Amniotic stem cell (primary cell): ENCODE data around the gene HRAS.

ENCODE experiments used
- DNase-seq: peaks from one replicate; lab custom pipeline; 2025; lab: John Stamatoyannopoulos, UW

HRAS gene

DNA sequence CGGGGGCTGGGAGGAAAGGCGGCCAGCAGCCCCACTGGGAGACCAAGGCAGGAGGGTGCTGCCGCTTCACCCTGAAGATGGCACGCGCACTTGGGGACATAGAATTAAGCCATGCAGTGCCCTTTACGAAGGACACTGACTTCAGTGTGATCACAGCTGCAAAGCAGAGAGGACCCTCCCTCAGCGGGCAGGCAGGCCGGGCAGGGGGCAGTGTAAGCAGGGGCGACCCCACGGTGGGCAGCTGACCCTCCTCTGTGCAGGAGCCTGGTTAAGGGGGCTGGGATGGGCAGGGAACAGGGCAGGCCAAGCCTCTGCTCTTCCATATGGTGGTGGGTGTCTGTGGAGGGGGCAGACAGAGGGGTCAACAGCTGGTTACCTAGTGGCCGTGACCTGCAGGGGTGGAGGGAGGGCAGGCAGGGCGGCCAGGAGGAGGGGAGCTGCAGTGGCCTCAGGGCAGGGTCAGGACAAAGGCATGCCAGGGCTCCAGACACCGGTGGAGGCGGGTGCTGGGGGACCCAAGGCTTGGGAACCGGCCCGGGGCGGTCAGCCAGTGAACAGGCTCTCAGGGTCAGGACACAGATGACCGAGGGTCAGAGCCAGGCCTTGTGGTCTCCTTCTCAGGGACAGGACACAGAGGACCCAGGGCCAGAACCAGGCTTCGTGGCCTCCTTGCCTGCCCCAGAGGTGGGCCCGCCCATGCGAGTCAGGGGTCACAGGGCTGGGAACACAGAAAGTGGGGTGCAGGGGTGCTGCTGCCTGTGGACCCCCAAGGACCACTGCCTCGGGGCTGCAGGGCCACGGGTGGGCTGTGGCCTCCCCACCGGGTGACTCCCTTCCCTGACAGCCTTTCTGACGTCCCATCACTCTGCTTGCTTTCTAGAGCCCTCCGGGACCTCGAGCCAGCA, 18.0 kb upstream of the HRAS start:
- DNase-seq, result no peak

- no peak for DNase-seq
Observed at GRCh38 chr11:551596-551995, 16.2 kb upstream of the HRAS start.

DNA sequence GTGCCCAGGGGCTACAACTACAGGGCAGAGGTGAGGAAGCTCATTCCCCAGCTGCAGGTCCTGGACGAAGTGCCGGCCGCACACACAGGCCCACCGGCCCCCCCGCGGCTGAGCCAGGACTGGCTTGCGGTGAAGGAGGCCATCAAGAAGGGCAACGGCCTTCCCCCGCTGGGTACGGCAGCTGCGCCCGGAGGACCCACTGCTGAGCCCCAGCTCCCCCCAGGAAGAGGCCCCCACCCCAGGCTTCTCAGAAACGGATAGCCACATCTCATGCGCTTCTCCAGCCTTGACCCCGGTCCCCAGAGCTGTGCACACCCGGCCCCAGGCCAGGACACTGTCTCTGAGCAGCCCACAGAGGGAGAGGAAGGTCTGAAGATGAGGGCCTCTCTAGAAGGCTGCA, 15.8 kb upstream of the HRAS start:
- no peak for DNase-seq

DNA sequence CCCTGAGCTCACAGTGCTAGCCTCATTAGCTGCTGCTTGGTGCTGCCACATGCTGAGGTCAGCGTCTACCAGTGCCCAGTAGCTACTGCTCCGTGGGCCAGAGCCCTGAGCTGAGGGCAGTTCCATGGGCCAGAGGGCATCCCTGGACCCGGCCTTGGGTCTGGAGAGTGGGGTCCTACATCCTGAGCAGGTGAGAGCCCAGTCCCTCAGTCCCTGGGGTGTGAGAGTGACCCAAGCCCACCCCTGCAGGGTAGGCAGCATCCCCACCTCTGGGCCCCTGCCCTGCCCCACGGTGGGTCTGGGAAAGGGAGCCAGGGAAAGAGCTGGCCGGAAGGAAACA, 15.3 kb upstream of the HRAS start:
- DNase-seq, result no peak

DNA sequence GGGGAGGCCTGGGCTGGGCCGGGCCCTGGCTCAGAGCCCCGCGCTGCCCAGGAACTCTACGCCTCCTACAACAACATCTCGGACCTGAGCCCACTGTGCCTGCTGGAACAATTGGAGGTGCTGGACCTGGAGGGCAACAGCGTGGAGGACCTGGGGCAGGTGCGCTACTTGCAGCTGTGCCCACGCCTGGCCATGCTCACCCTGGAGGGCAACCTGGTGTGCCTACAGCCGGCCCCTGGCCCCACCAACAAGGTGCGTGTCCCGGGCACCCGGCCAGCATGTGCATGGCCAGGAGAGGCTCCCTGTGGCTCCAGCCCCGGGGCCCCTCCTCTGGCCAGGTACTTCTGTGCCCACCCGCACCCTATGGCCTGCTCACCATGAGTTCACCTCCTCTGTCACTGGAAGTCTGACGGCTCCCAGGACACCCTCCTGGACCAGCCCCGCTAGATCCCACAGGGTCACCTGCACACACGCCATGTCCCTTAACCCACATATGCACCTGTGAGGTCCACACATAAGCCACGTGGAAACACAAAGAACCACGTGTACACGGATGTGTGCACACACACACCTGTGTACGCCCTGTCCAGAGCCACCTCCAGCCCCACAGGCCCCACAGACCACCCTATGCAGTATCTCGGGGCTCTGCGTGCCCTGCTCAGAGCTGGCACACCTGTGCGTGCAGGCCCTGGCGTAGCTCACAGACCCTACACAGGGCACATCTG, 14.8 kb upstream of the HRAS start:
- DNase-seq, result no peak

GRCh38 chr11:548700-549603, 13.6 kb upstream of the HRAS start:
- no peak for DNase-seq

GRCh38 chr11:545171-545570, 9.8 kb upstream of the HRAS start:
- no peak for DNase-seq

GRCh38 chr11:544817-545166, 9.4 kb upstream of the HRAS start:
- no peak for DNase-seq

DNA sequence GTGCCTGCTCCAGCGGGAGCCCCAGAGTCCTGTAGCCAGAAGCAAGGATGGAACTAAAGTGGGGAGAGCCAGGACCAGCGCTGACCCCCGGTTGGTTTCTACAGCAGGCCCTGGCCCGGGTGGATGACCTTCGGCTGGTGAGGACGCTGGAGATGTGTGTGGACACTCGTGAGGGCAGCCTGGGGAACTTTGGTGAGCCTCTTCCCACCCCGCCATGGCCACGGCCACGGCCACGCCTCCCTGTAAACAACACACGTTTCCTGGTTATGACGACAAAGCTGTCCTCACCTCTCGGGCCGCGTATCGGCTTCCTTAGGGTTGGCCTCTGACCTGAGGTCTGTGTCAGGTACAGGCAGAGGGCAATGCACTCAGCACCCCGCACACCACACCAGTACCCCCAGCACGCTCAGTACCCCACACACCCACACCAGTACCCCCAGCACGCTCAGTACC, 6.1 kb upstream of the HRAS start:
- no peak for DNase-seq

- DNase-seq, result no peak
Observed at GRCh38 chr11:540583-541432, 5.4 kb upstream of the HRAS start.

- DNase-seq, result no peak
Observed at GRCh38 chr11:539971-540481, 4.7 kb upstream of the HRAS start.

DNA sequence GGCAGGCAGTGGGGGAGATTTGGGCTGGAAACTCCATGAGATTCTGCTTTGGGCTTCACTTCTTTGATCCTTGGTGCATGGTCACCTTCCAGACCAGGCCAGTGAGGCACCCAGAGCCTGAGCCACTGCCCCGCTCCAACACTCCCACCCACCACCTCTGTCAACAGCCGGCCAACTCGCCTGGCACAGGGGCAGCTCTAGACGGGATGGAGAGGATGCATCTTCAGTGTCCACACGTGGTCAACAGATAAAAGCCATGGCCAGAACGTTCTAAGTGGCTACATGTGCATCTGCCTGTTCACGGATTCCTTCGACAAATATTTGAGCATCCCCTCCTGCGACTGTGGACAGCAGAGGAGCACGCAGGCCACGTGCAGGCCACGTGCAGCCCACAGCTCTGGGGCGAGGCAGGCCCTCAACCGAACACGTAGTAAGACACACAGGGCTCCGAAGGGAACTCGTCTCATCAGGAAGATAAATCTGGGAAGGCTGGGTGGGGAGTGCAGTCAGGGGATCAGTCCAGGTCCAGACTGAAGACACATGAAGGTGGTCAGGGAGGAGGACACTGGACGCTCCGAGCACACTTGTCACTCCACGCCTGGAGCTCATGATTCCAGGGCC, 3.2 kb upstream of the HRAS start:
- no peak for DNase-seq

GRCh38 chr11:537622-538430, 2.5 kb upstream of the HRAS start:
- no peak for DNase-seq

DNA sequence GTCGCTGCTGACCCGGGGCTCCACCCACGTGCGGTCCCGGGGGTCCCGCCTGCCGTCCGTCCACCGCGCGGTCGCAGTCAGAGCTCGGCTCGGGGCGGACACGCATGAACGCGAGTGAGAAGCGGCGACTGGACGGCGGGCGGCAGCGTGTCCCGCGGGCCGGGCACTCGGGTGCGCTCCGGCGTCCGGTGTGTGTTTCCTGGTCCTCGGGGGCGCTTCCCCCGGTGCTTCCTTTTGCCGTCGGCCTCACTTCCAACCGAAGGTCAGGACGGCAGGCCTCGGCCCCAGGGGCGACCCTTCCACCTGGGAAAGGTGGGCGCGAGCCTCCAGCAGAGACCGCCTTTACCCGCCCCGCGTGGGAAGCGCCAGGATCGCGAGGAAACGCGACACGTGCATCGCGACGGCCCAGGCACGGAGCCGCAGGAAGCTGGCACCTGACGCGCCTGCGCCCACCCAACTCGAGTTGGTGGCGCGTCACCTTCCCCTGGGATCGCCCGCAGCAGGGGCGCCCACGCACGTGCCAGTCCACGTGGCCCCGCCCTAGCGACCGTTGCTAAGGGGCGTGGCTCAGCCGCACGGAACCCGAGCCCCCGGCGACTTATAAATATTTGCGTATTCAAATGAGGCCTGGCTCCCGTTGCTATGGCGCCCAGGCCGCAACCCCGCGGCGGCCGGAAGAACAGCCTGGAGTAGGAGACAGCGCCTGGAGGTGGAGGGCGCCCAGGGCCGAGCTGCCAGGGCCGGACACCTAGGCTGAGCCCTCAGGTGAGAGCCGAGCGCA, 1.7 kb upstream of the HRAS start, which contains the start of gene LRRC56:
Gene LRRC56, plus strand, starts transcription at position 687 of the 781 bp plus-strand sequence. CDS start 3,158 bp downstream, outside the sequence.
- DNase-seq, result peak; percentile 17

DNA sequence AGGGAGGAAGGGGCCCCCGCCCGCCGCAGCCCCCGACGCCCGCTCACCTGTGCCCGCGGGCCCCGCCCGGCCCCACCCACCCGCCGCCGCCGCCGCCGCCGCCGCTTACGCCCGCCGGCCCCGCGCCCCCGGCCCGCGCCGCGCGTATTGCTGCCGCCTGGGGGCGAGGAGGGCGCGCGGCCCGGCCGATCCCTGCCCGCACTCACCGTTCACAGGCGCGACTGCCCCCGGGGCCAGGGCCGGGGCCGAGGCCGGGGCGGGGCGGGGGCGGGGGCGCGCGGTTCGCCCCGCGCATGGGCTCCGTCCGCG, 212 bp downstream of the HRAS start:
- DNase-seq, result no peak

- no peak for DNase-seq
Observed at GRCh38 chr11:534396-535209, 773 bp downstream of the HRAS start.

GRCh38 chr11:533586-534395, 1.6 kb downstream of the HRAS start:
- DNase-seq, result no peak
